Ascending aorta (tissue), 2 donors: Measurements from ENCODE around the gene TCF19. TPM values are rescaled to one million over a fixed set of nuclear protein-coding genes. Genes with fewer than 3 reads are reported as not detected.
"Not testable (repeated sequence)": the region's sequence is repeated elsewhere in the genome, so short reads cannot be mapped to it uniquely, and the experiment has no call there.

Source experiments
- DNase-seq, 2 donors: peaks; one replicate each; pipeline ENCODE4 v3.0.0-alpha.2; 2019; ENCODE audit warnings: low spot score in 2 of 2
- H3K27ac ChIP-seq, 2 donors: fragments of 200-600 bp; sonication (generic); one replicate each; pipeline ENCODE4 v1.5.1; 2016 to 2017; ENCODE audit warnings: mild to moderate bottlenecking in 1 of 2
- H3K27me3 ChIP-seq: fragments of 200-600 bp; sonication (generic); one replicate; pipeline ENCODE4 v1.5.1; 2017
- H3K36me3 ChIP-seq, 2 donors: fragments of 200-600 bp; sonication (generic); one replicate each; pipeline ENCODE4 v1.5.1; 2016
- H3K4me1 ChIP-seq, 2 donors: fragments of 200-600 bp; sonication (generic); one replicate each; pipeline ENCODE4 v1.5.1; 2016 to 2017; ENCODE audit warnings: mild to moderate bottlenecking in 1 of 2
- H3K4me3 ChIP-seq, 2 donors: fragments of 200-600 bp; sonication (generic); one replicate each; pipeline ENCODE4 v1.5.1; 2016 to 2017; ENCODE audit warnings: mild to moderate bottlenecking in 1 of 2
- H3K9me3 ChIP-seq, 2 donors: fragments of 200-600 bp; sonication (generic); one replicate each; pipeline ENCODE4 v1.5.1; 2016
- CTCF ChIP-seq, 3 experiments: fragments of 200-600 bp in 2 of 3; fragments of 450-650 bp in 1 of 3; sonication (generic) in 2 of 3; IDR thresholded peaks; one replicate each; pipeline ENCODE4 v1.5.1; 2016 to 2019; ENCODE audit warnings: antibody characterized with exemption in 3 of 3, mild to moderate bottlenecking in 1 of 3, moderate library complexity in 1 of 3
- intact Hi-C: fragments of 100-400 bp; cut with DNase I; formaldehyde crosslinking; loops from one replicate; pipeline ENCODE4 v1.15.1; 2023
- total RNA-seq: library from RNA; depleted of rRNA; stranded (reverse); fragments of >200 nt; gene quantifications from one replicate; pipeline ENCODE4 v1.1.0, GENCODE V29; 2016

TCF19 gene
- total RNA-seq, 1 donor from 2014 or later = 10.3 TPM

- intact Hi-C loops = no loop called here
- Histone ChIP-seq H3K27ac (no peak overlapping the region), H3K36me3 (no peaks in the 10 kb centered on the region), H3K27me3 (no peaks in the 10 kb centered on the region), H3K4me3 (no peak overlapping the region), H3K4me1 (no peaks in the 10 kb centered on the region), H3K9me3 (no peaks in the 10 kb centered on the region)
- DNase-seq = no peak
- no peak for TF ChIP-seq CTCF (IDR thresholded peaks at IDR 0.05)
These were observed 10.2 kb downstream of the TCF19 start for GRCh38 chr6:31168606-31169005.

- Histone ChIP-seq H3K36me3 (no peaks in the 10 kb centered on the region), H3K27ac (no peak overlapping the region), H3K9me3 (no peaks in the 10 kb centered on the region), H3K27me3 (no peaks in the 10 kb centered on the region), H3K4me1 (no peaks in the 10 kb centered on the region), H3K4me3 (no peak overlapping the region)
- DNase-seq = no peak
- TF ChIP-seq CTCF (IDR thresholded peaks at IDR 0.05) = no peak
- intact Hi-C loops = no loop called here
These were observed 10.9 kb downstream of the TCF19 start for GRCh38 chr6:31169123-31169857.

DNA sequence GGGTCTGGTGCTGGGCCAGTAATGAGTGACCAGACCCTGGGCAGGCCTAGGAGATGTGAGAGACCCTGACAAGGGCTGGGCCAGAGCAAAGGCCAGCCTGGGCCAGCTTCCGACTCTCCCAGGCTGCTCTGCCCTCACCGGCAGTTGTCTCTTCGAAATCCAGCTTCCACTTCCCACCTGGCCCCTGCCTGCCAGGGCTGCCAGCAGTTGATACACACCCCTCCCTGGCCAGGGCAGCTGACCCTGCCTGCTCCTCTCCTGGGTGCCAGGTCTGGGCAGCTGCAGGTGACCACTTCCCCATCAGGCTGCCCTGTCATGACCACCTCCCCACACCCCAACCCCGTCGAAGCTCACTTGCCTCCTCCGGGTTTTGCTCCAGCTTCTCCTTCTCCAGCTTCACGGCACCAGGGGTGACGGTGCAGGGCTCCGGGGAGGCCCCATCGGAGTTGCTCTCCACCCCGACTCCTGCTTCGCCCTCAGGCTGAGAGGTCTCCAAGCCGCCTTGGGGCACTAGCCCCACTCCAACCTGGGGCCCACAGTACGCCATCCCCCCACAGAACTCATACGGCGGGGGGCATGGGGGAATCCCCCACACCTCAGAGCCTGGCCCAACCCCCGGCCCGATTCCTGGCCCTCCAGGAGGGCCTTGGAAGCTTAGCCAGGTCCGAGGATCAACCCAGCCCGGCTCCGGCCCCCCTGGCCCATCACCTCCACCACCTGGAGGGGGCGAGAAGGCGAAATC lies 11.6 kb downstream of the TCF19 start:
- H3K9me3 ChIP-seq, H3K27ac ChIP-seq, H3K36me3 ChIP-seq, H3K4me3 ChIP-seq, H3K27me3 ChIP-seq, H3K4me1 ChIP-seq, intact Hi-C loops, DNase-seq: not testable (repeated sequence)

GRCh38 chr6:31170600-31170881 lies 12.2 kb downstream of the TCF19 start, which contains the start of gene POU5F1:
POU5F1 (minus strand) TSS chr6:31170682; CDS start chr6:31170620, 62 bp downstream.
- intact Hi-C loops = no loop called here
- Histone ChIP-seq H3K4me3 (no peak within 1 kb of the TSS), H3K4me1 (no peaks in the 10 kb centered on the region), H3K36me3 (no peaks in the 10 kb centered on the region), H3K9me3 (no peaks in the 10 kb centered on the region), H3K27ac (no peak within 1 kb of the TSS), H3K27me3 (no peaks in the 10 kb centered on the region)
- no peak for DNase-seq
- no peak for TF ChIP-seq CTCF (IDR thresholded peaks at IDR 0.05)

DNA sequence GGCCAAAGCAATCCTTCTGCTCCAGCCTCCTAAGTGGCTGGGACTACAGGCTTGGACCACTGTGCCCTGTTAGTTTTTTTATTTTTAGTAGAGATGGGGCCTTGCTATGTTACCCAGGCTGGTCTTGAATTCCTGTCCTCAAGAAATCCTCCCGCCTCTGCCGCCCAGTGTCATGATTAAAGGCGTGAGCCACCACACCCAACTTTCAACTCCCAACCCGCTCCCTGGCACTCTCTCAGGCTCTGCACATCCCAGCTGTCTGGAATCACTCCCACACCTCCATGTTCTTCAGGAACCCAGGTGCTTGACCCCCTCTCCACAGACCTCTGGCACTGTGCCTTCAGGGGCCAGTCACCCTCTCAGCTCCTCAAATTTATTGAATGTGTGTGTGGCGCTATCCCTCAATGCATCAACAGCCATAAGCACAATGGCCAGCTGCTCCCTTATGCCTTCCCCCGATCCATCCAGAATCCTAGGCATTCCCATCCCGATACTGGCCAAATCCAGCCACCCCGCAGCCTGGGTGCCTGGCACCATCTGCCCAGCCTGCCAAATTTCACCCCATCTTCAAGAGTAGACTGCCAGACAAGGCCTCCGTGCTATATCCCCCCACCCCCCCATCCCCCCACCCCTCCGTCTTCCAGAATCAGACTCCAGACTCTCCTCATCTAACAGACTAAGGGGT lies 12.7 kb downstream of the TCF19 start:
- intact Hi-C loops = no loop called here
- Histone ChIP-seq H3K36me3 (no peaks in the 10 kb centered on the region), H3K27me3 (no peaks in the 10 kb centered on the region), H3K4me1 (no peaks in the 10 kb centered on the region), H3K27ac (no peak overlapping the region), H3K9me3 (no peaks in the 10 kb centered on the region), H3K4me3 (no peak overlapping the region)
- TF ChIP-seq CTCF (IDR thresholded peaks at IDR 0.05) = no peak
- no peak for DNase-seq
